Liver (tissue), 9 donors: ENCODE measurements around the gene CCPG1. TPM values are rescaled to one million over a fixed set of nuclear protein-coding genes. Genes with fewer than 3 reads are reported as not detected.

ENCODE experiments used
- DNase-seq: peaks from one replicate; pipeline ENCODE4 v3.0.0-alpha.2; 2017; ENCODE audit warnings: low spot score
- H3K27ac ChIP-seq, 2 donors: one replicate each; pipeline ENCODE4 v1.7.0; 2013; ENCODE audit warnings: inconsistent platforms in 2 of 2, low read length in 2 of 2, control low read depth in 1 of 2, low read depth in 1 of 2, mild to moderate bottlenecking in 1 of 2
- H3K27me3 ChIP-seq, 4 donors: one replicate each; pipeline versions ENCODE4 v1.6.1 to v1.7.0; 2013; ENCODE audit warnings: low read length in 3 of 4, inconsistent platforms in 1 of 4, mild to moderate bottlenecking in 1 of 4, moderate library complexity in 1 of 4; ENCODE audit not compliant: control insufficient read depth in 4 of 4, insufficient read depth in 4 of 4
- H3K36me3 ChIP-seq, 4 donors: one replicate each; pipeline versions ENCODE4 v1.6.1 to v1.7.0; 2013; ENCODE audit warnings: low read length in 3 of 4, mild to moderate bottlenecking in 3 of 4, low read depth in 1 of 4, moderate library complexity in 1 of 4; ENCODE audit not compliant: control insufficient read depth in 4 of 4, insufficient read depth in 3 of 4
- H3K4me1 ChIP-seq, 4 donors: one replicate each; pipeline versions ENCODE4 v1.6.1 to v1.7.0; 2013; ENCODE audit warnings: low read length in 3 of 4, mild to moderate bottlenecking in 3 of 4, moderate library complexity in 1 of 4; ENCODE audit not compliant: control insufficient read depth in 4 of 4, insufficient read depth in 4 of 4
- H3K4me3 ChIP-seq, 3 donors: one replicate each; pipeline versions ENCODE4 v1.6.1 to v1.7.0; 2013; ENCODE audit warnings: low read length in 3 of 3, control low read depth in 1 of 3, low read depth in 1 of 3, mild to moderate bottlenecking in 1 of 3
- H3K9ac ChIP-seq, 2 donors: one replicate each; pipeline ENCODE4 v1.7.0; 2013; ENCODE audit warnings: low read length in 2 of 2, mild to moderate bottlenecking in 2 of 2, moderate library complexity in 2 of 2, control low read depth in 1 of 2, low read depth in 1 of 2
- H3K9me3 ChIP-seq, 4 donors: one replicate each; pipeline versions ENCODE4 v1.6.1 to v1.7.0; 2013; ENCODE audit warnings: low read length in 3 of 4; ENCODE audit not compliant: control insufficient read depth in 4 of 4
- ATF3 ChIP-seq: IDR thresholded peaks from 2 replicates; pipeline ENCODE4 v1.6.1; 2016; ENCODE audit warnings: antibody characterized with exemption
- CTCF ChIP-seq: fragments of 150-350 bp; IDR thresholded peaks from 2 replicates; pipeline ENCODE4 v1.5.1; 2017; ENCODE audit warnings: improper control_type of control experiment, low read depth, low read length; ENCODE audit not compliant: missing input control
- EGR1 ChIP-seq, 2 donors: IDR thresholded peaks; 2 replicates each; pipeline ENCODE4 v1.6.1; 2016 to 2018; ENCODE audit warnings: antibody characterized with exemption in 2 of 2, low read depth in 2 of 2
- FOXA1 ChIP-seq: IDR thresholded peaks from 2 replicates; pipeline ENCODE4 v1.6.1; 2016; ENCODE audit warnings: antibody characterized with exemption
- GABPA ChIP-seq, 2 donors: IDR thresholded peaks in 1 of 2; conservative IDR thresholded peaks in 1 of 2; 2 replicates each; pipeline ENCODE4 v1.6.1; 2016; ENCODE audit warnings: antibody characterized with exemption in 2 of 2, mild to moderate bottlenecking in 1 of 2, moderate library complexity in 1 of 2
- HNF4A ChIP-seq, 2 donors: conservative IDR thresholded peaks; 2 replicates each; pipeline ENCODE4 v1.6.1; 2016; ENCODE audit warnings: antibody characterized with exemption in 2 of 2, mild to moderate bottlenecking in 2 of 2
- HNF4G ChIP-seq: IDR thresholded peaks from 2 replicates; pipeline ENCODE4 v1.6.1; 2016; ENCODE audit warnings: antibody characterized with exemption
- JUND ChIP-seq, 2 donors: IDR thresholded peaks; 2 replicates each; pipeline ENCODE4 v1.6.1; 2016; ENCODE audit warnings: antibody characterized with exemption in 2 of 2
- NR2F2 ChIP-seq: IDR thresholded peaks from 2 replicates; pipeline ENCODE4 v1.6.1; 2016; ENCODE audit warnings: antibody characterized with exemption
- RAD21 ChIP-seq, 2 donors: IDR thresholded peaks; 2 replicates each; pipeline ENCODE4 v1.6.1; 2016; ENCODE audit warnings: antibody characterized with exemption in 2 of 2, mild to moderate bottlenecking in 2 of 2
- RXRA ChIP-seq, 2 donors: IDR thresholded peaks; 2 replicates each; pipeline ENCODE4 v1.6.1; 2017 to 2018; ENCODE audit warnings: antibody characterized with exemption in 2 of 2, mild to moderate bottlenecking in 1 of 2
- SP1 ChIP-seq: IDR thresholded peaks from 2 replicates; pipeline ENCODE4 v1.6.1; 2018; ENCODE audit warnings: antibody characterized with exemption, mild to moderate bottlenecking
- YY1 ChIP-seq: IDR thresholded peaks from 2 replicates; pipeline ENCODE4 v1.6.1; 2016; ENCODE audit warnings: antibody characterized with exemption, mild to moderate bottlenecking
- WGBS: extraction: QIAGEN DNeasy Blood & Tissue Kit; methylation state at CpG from one replicate; pipeline ENCODE4 v1.1.7; 2013; 5-methylcytosine and 5-hydroxymethylcytosine counted together
- polyA plus RNA-seq, 2 donors: library from polyadenylated mRNA; stranded (reverse) in 1 of 2; unstranded in 1 of 2; fragments of 200-250 nt in 1 of 2; fragments of >200 nt in 1 of 2; fragmentation: Nextera tagmentation in 1 of 2; extraction: Ambion mirVana in 1 of 2; gene quantifications; one replicate each; pipeline versions ENCODE4 v1.2.1 to v1.2.3, GENCODE V29; 2013 to 2015
- total RNA-seq, 2 donors: library from RNA; depleted of rRNA; stranded (reverse); fragments of >200 nt; gene quantifications; one replicate each; pipeline ENCODE4 v1.2.3, GENCODE V29; 2014
- TF ChIP-seq, protein P1 (sequence below): IDR thresholded peaks from 2 replicates; pipeline ENCODE4 v1.6.1; 2016; ENCODE audit warnings: antibody characterized with exemption
- donor health status: healthy.
- donor health status: healthy.
- donor health status: healthy.
- donor health status: healthy.
- donor health status: healthy.

The CCPG1 gene
- total and polyA plus RNA-seq, 4 donors = 21.5 to 89.1 (median 53.2) TPM

DNA sequence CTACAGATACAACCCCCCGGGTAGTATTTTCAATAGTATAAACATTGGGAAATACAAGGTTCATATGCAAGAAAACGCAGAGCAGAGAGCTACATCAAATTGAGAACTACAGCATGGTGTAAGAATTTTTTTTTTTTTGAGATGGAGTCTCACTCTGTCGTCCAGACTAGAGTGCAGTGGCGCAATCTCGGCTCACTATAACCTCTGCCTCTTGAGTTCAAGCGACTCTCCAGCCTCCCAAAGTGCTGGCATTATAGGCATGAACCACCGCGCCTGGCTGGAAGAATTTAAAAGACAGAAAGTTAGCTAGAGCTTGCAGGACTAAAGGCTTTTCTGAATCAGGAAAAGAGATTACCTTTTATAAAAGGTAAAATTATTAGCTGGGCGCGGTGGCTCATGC is 47.1 kb downstream of the CCPG1 start:
- no peaks in the 10 kb centered on the region for H3K27me3 ChIP-seq
- no peak for TF ChIP-seq GABPA (IDR thresholded peaks at IDR 0.05 in 1 of 2, conservative IDR thresholded peaks at IDR 0.05 in 1 of 2)
- H3K4me3 ChIP-seq = no peak overlapping the region
- WGBS = 87% methylated on average over 10 of the region's 10 CpGs
- H3K4me1 ChIP-seq = no peaks in the 10 kb centered on the region
- no peak overlapping the region for H3K27ac ChIP-seq
- DNase-seq = no peak
- H3K36me3 ChIP-seq = peaks cover 5 to 34% (median 25%) of the 10 kb centered on the region in 4 donors
- no peaks in the 10 kb centered on the region for H3K9me3 ChIP-seq
- H3K9ac ChIP-seq = no peak overlapping the region

DNA sequence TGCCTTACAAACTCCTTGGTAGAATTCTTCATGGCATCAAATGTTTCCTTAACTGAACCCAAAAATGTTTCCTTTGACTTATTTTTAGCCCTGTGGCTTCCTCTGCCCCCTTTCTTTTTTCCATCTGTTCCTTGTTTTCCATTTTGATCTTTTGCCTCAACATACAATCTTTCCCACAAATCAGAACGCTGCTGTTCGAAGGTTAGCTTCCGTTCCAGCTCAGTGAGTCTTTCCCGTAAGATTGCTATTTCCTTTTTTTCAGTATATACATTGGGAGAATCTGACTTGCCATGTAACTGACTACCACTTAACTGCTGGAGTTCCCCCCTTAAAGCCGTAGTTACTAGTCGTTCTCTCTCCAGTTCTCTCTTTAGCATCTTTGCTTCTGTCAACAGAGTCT is 47.9 kb downstream of the CCPG1 start:
- H3K27ac ChIP-seq = no peak overlapping the region
- TF ChIP-seq JUND (IDR thresholded peaks at IDR 0.05) = no peak
- H3K36me3 ChIP-seq = peaks cover 5 to 34% (median 30%) of the 10 kb centered on the region in 4 donors
- 74% methylated on average over 6 of the region's 6 CpGs for WGBS
- no peaks in the 10 kb centered on the region for H3K27me3 ChIP-seq
- H3K4me1 ChIP-seq = no peaks in the 10 kb centered on the region
- no peak overlapping the region for H3K9ac ChIP-seq
- no peak overlapping the region for H3K4me3 ChIP-seq
- H3K9me3 ChIP-seq = no peaks in the 10 kb centered on the region
- DNase-seq = no peak

GRCh38 chr15:55358471-55358870 is 49.7 kb downstream of the CCPG1 start:
- no peak overlapping the region for H3K27ac ChIP-seq
- H3K9me3 ChIP-seq = no peaks in the 10 kb centered on the region
- no peaks in the 10 kb centered on the region for H3K4me1 ChIP-seq
- TF ChIP-seq RAD21 (IDR thresholded peaks at IDR 0.05) = no peak
- no peak for TF ChIP-seq ATF3
- H3K36me3 ChIP-seq = peaks cover 5 to 29% (median 24%) of the 10 kb centered on the region in 4 donors
- no peak overlapping the region for H3K4me3 ChIP-seq
- no peaks in the 10 kb centered on the region for H3K27me3 ChIP-seq
- no peak overlapping the region for H3K9ac ChIP-seq
- no peak for DNase-seq

- no peak for DNase-seq
- H3K27me3 ChIP-seq = no peaks in the 10 kb centered on the region
- peaks cover 5 to 29% (median 23%) of the 10 kb centered on the region in 4 donors for H3K36me3 ChIP-seq
- no peaks in the 10 kb centered on the region for H3K4me1 ChIP-seq
- no peak overlapping the region for H3K4me3 ChIP-seq
- TF ChIP-seq YY1 = no peak
- no peak for TF ChIP-seq RXRA (IDR thresholded peaks at IDR 0.05)
- no peak for TF ChIP-seq HNF4G
- TF ChIP-seq FOXA1 = no peak
- no peak for TF ChIP-seq SP1
- no peak for TF ChIP-seq ATF3
- TF ChIP-seq HNF4A (conservative IDR thresholded peaks at IDR 0.05) = no peak
- TF ChIP-seq, protein P1, sequence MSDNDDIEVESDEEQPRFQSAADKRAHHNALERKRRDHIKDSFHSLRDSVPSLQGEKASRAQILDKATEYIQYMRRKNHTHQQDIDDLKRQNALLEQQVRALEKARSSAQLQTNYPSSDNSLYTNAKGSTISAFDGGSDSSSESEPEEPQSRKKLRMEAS = no peak
- TF ChIP-seq EGR1 (IDR thresholded peaks at IDR 0.05; ENCODE audit: low read depth in 2 of 2) = no peak
- no peak for TF ChIP-seq NR2F2
- no peak for TF ChIP-seq CTCF
- no peaks in the 10 kb centered on the region for H3K9me3 ChIP-seq
- whole genome bisulfite sequencing = 98% methylated on average over 2 of the region's 2 CpGs
- no peak overlapping the region for H3K9ac ChIP-seq
- no peak overlapping the region for H3K27ac ChIP-seq
Observed at GRCh38 chr15:55357774-55358173, 50.4 kb downstream of the CCPG1 start.
